Measurements from ENCODE around the gene USP22. TPM values are rescaled to one million over a fixed set of nuclear protein-coding genes. Genes with fewer than 3 reads are reported as not detected.

The USP22 gene
- total RNA-seq, 1 experiment from 2014 or later = 94.3 TPM

DNA sequence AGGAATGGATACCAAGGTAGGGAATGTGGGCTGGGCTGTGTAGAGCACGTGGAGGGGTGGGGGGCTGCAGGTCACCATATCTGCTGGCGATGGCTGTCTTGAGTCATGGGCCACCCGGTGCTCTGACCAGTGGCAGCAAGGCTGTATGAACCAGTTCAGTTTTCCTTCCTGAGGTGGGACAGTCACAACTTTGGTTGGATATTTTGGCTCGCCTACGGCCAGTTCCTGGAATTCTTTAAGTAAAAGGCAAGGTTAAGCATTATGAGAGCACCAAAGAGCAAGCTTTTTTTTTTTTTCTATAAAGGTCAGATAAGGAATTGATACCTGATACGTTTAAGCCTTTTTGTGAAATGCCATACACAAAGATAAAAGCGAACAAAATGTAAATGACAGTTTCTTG lies 81.9 kb downstream of the USP22 start:
- DNase-seq (ENCODE audit: low spot score) = no peak

- peak; percentile 52 for DNase-seq (ENCODE audit: low spot score)
Measured at GRCh38 chr17:20955427-20956323, 87.1 kb downstream of the USP22 start.

DNA sequence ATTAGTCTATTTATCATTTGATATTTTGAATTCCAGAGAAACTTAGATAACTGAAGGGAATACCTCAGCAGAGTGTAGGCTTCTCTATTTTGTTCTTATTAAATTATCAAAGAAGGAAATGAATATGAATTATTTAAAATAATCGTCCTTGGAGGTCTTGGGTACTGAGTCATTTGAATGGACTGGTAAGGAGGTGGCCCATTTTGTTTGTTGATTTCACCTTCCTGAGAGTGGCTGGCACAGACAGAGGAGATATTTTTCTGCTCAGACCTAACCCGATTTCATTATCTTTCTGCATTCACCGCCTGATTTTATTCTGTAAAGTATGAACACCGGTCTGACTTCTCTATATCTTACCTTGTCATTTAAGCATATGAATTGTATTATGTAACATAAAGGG lies 88.0 kb downstream of the USP22 start:
- peak; percentile 21 for DNase-seq (ENCODE audit: low spot score)

DNA sequence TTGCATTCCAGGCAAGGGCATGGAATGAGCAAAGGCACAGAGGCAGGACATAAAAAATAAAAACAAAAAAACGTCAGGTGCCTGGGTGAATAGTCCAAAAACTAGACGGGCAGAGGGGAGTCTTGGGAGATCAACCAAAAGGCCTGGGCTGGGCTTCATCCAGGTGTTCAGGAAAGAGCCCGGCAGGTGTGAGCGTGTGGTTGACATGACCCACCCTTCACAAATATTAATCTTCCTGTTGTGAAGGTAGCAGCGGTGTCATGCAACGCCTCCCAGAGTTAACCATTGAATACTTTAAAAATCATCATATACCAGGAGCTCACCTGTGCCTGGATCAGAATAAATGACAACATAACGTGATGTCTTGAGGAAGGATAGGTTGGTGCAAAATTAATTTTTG lies 90.6 kb downstream of the USP22 start:
- peak; percentile 77 for DNase-seq (ENCODE audit: low spot score)

Small RNAs within 50 kb of the gene (small RNA-seq; reads per million reads assigned to genes)
- not detected for gene AC087393.1

Other genes with a start within 250 kb of the USP22 start
- 24.5 and 26.9 TPM in 2 replicates for gene DHRS7B, start 84.0 kb upstream of the USP22 start, total RNA-seq (2014; rRNA removed; shearing (Covaris generic))
- 34.1 and 36.5 TPM in 2 replicates for gene TMEM11, start 171.2 kb upstream of the USP22 start, total RNA-seq (2014; rRNA removed; shearing (Covaris generic))
- gene NATD1, start 210.4 kb upstream of the USP22 start, total RNA-seq (2014; rRNA removed; shearing (Covaris generic)) = 0.97 and 1.1 TPM in 2 replicates
- 65.0 and 89.9 TPM in 2 replicates for gene MAP2K3, start 241.7 kb upstream of the USP22 start, total RNA-seq (2014; rRNA removed; shearing (Covaris generic))